ENCODE results near the gene TAF4.
"Not testable (repeated sequence)": the region's sequence is repeated elsewhere in the genome, so short reads cannot be mapped to it uniquely, and the experiment has no call there.

The TAF4 gene

DNA sequence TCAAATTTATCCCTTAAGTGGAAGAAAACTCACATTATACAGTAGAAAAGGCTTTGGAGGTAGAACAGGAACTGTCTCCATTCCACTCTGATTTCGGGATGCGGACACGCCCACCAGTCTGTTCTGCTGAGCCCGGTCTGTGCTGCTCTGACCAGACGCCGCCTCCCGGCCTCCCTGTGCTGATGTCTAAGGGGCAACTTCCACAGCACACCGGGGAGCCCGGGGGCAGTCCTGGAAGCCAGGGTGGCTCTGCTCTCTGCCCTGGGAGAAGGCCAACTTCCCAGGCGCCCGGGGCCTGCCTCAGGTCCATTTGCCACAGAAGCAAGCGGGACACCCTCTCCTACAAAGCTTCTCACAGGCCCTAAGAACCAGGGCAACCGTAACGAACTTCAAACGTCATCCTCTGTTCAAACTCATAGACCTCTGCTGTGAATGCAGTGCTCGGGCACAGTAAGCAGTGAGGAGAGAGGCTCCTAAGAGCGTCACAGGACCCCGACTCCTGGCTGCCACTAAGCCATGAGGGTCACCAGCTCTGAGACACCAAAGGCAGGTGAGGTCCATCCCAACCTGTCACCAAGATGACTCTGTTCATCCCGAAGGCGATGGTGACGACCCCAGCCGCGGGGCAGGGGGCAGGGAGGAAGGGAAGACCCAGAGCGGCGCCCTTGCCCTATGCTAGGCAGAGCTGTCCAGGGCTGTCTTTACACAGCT is 5.6 kb downstream of the TAF4 start:
- intact Hi-C loops (cut with DNase I), result loop anchor here (5.0 kb wide), 1 partner anchor 43 kb away; no protein-coding TSS in a partner anchor
- peak in 2 of 10 donors; percentile 35 to 69 for DNase-seq

DNA sequence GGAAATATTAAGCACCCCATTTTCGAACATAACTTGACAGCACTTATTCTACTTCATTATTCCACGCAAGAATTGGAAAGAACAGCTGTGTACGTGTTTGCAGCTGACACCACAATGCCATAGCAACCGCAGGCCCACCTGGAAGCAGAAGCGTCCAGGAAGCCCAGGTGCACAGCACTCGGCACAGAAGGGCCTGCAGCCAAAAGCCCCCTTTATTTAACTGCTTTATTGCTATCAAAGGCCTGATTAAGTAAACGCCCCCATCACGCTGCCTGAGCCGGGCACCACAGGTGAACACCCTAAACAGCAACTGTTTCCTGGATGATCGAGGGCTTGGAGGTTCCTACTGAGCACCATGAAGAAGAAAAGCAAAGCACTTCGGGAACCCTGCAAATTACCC is 6.3 kb downstream of the TAF4 start:
- intact Hi-C loops (cut with DNase I), result no loop called here
- DNase-seq, result peak in 2 of 10 donors; percentile 25 to 47

DNA sequence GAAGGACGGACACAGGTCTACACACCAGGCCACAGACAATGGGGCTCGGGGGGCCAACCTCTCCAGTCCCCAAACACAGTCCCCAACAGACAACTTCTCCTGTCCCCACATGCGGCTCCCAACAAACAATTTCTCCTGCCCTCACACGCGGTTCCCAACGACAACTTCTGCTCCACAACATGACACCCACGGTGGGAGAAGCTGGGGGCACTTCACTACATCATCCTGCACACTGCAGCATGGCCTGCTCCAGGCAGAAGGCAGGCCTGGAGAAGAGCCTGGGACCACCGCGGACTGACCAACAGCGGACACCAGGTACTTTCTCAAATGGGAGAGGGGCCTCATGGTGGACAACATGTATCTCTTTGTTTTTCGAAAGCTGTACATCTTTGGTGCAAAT is 6.7 kb downstream of the TAF4 start:
- DNase-seq, result peak in 3 of 10 donors; percentile 42 to 50 (median 43)

GRCh38 chr20:62056975-62057374 is 8.7 kb downstream of the TAF4 start:
- peak in 3 of 10 donors; percentile 53 to 70 (median 65) for DNase-seq
- intact Hi-C loops (cut with DNase I), result no loop called here

More for the DNA sequence above, 6.7 kb downstream of the TAF4 start:
- intact Hi-C loops (cut with DNase I), result no loop called here

DNA sequence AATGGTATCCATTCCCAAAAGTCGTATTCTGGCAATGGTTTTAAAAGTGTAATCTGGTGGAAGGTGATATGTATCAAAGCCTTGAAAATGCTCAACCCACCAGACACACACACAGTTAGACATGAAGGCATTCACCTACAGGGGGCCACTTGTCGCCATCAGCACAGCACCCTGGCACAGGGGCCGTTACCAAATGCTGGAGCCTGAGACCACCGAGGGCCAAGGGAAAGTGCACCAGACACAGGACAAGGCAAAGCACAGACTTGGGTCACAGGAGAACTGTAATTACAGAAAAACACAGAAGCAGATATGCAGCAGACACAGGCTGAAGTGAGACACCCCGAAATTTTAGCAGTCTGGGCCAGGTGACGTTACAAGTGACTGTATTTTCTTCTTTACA is 9.3 kb downstream of the TAF4 start:
- intact Hi-C loops (cut with DNase I), result no loop called here
- DNase-seq, result peak in 2 of 10 donors; percentile 13 to 24

DNA sequence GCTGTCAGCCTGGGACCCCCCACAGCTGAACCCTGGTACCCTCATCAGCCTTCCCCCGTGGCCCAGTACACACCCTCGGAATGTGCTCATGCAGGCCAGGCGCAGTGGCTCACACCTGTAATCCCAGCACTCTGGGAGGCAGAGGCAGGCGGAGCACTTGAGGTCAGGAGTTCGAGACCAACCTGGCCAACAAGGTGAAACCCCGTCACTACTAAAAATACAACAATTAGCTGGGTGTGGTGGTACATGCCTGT is 9.9 kb downstream of the TAF4 start:
- intact Hi-C loops (cut with DNase I); DNase-seq: not testable (repeated sequence)

DNA sequence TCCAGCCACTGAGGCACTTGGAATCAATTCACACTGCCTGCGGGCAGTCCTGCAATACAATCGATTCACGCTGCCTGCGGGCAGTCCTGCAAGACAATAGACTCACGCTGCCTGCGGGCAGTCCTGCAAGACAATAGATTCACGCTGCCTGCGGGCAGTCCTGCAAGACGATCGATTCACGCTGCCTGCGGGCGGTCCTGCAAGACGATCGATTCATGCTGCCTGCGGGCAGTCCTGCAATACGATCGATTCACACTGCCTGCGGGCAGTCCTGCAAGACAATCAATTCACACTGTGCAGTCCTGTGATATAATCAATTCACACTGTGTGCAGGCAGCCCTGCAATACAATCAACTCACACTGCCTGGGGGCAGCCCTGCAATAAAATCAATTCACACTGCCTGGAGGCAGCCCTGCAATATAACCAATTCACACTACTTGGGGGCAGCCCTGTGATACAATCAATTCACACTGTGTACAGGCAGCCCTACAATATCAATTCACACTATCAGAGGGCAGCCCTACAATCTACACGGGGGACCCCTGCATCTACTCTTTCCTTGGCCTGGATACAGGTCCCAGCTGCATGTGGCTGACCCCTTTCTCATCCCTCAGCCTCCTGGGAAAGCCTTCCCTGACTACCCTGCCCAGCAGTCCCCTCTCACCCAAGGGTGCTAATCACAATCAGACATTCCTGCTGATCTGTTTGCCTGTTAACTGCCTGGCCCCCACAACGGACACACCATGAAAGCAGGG is 10.4 kb downstream of the TAF4 start:
- intact Hi-C loops (cut with DNase I), result no loop called here
- DNase-seq, result peak in 3 of 10 donors; percentile 28 to 47 (median 41)

DNA sequence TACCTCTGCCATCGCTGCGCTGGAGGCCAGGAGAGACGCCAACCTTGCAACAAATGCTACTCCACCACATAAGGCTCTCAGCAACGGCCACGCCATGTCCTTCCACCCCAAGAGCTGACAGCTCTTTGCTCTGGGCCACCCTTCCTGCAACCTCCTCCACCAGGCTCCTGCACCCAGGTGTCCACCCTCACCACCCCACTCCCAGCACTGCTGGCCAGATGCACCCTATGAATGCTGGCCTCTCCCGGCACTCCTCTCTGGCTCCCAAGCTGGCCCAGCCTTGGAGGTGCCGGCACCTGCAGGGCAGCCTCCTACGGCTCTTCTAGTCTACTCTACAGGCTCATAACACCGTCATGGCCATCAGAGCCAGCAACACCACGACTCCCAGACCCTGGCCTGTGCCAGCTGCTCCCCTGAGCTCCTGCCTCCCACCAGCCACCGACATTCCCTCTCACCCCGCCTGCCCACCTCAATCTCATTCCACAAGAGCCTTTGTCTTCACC is 11.2 kb downstream of the TAF4 start:
- peak in 3 of 10 donors; percentile 49 to 67 (median 67) for DNase-seq
- intact Hi-C loops (cut with DNase I), result no loop called here

GRCh38 chr20:62053465-62054196 is 12.1 kb downstream of the TAF4 start:
- peak in 3 of 10 donors; percentile 39 to 76 (median 44) for DNase-seq
- intact Hi-C loops (cut with DNase I), result no loop called here

- peak in 3 of 10 donors; percentile 48 to 71 (median 61) for DNase-seq
- intact Hi-C loops (cut with DNase I), result no loop called here
These were observed 12.7 kb downstream of the TAF4 start for GRCh38 chr20:62052842-62053464.

- intact Hi-C loops (cut with DNase I), result no loop called here
- DNase-seq, result peak in 3 of 10 donors; percentile 55 to 66 (median 58)
These were observed 13.3 kb downstream of the TAF4 start for GRCh38 chr20:62052336-62052841.

- intact Hi-C loops (cut with DNase I), result no loop called here
- DNase-seq, result peak in 3 of 10 donors; percentile 41 to 69 (median 59)
These were observed 14.0 kb downstream of the TAF4 start for GRCh38 chr20:62051546-62052255.

- DNase-seq, result peak in 3 of 10 donors; percentile 43 to 81 (median 74)
- intact Hi-C loops (cut with DNase I), result no loop called here
These were observed 14.5 kb downstream of the TAF4 start for GRCh38 chr20:62051144-62051543.

DNA sequence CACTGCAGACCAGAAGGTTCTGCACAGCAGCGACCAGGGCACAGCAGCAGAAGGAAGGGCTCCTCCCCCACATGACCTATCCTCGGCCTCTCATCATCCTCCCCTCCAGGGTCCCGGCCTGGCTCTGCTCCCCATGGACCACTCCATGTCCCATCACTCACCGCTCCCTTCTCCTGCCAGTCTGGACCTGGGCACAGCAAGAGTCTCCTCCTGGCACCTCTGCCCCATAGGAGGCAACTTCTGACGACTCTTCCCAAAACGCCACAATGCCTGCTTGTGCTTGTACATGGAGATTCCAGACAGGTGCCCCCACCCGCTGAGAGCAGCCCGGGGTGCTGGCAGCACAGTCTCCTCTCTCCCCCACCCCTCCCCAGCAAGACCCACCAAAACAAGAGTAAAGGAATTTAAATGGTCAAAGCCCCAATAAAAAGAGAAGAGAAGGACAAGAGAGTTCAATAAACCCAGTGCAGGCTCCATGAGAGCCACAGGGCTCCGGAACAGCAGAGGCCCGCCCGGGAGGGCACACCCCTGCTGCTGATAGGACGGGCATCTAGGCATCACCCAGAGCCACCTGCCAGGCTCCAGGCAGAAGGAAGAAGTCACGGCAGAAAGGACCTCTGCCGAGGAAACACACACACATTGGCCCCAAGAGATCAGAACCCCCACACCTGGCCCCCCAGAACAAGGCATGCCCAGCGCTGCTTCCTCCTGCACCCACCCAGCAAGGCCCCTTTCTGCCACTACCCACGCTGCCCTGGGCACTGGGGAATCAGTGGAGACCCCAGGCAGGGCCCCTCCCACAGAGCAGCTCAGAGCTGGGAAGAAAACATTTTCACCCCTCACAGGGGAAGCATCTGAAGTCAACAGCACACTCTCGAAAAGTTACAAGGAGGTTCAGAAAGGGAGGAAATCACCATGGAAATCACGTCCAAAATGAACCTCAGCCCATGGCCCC is 15.2 kb downstream of the TAF4 start:
- intact Hi-C loops (cut with DNase I), result no loop called here
- DNase-seq, result peak in 3 of 10 donors; percentile 39 to 63 (median 50)

DNA sequence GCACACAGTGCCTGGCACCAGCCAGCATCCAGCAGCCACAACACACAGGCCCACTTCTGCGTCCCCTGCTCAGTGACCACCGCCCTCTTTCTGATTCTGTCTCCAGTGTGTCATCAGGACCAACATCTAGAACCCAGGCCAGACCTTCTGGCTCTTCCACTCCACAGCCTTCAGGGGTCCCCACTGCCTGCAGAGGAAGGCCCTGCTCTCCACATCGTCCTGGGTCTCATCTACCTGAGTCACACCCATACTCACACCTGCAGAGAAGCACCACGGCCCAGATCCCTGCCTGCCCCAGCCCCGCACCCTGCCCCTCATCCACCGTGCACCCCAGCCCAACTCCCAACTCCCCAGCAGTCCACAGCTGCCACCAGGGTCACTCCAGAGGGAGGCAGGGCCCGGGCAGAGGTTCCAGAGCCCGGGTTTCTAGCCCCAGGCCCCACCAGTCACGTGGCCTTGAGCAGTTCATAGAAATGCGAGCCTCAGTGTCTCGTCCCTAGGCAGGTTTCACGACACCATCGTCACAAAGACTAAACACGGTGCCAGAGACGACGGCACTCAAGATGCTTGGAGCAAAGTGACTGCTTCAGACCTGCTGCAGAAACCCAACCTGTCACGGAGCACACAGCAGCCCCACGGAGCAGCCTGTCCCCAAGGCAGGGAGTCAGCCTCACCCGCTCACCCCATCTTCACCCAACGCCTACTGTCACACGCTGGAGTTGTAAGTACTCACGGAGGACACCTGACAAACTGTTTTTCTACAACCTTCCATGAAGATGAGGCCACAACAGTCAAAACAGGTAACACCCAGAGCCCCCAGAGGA is 16.1 kb downstream of the TAF4 start:
- DNase-seq, result peak in 3 of 10 donors; percentile 40 to 61 (median 50)
- intact Hi-C loops (cut with DNase I), result no loop called here

GRCh38 chr20:62048821-62049291 is 16.8 kb downstream of the TAF4 start:
- peak in 3 of 10 donors; percentile 55 to 80 (median 73) for DNase-seq
- intact Hi-C loops (cut with DNase I), result no loop called here

DNA sequence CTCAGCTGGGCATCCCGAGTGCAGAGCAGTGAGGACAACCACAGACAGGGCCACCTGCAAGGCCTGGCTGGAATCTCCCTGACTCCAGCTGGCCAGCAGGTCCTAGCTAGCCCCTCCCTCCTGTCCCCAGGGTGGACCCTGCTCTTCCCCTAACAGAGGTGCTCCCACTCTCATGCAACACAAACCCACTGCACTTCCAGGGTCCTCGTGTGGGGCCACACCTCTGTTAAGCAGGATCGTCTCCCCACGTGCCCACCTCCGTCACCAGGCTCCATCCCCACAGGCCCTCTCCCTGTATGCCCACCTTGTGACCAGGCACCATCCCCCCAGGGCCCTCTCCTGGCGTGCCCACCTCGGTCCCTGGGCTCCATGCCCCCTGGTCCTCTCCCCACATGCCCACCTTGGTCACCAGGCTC is 17.3 kb downstream of the TAF4 start:
- intact Hi-C loops (cut with DNase I), result no loop called here
- peak in 2 of 10 donors; percentile 38 to 72 for DNase-seq

Measured in posterior cingulate gyrus (tissue), 11 donors.